NK-92 (cell line): ENCODE measurements around the gene RNGTT.
"Not testable (repeated sequence)": the region's sequence is repeated elsewhere in the genome, so short reads cannot be mapped to it uniquely, and the experiment has no call there.

Source experiments
- DNase-seq: peaks from one replicate; lab custom pipeline; 2025; ENCODE audit not compliant: unreplicated experiment; lab: John Stamatoyannopoulos, UW

The RNGTT gene

GRCh38 chr6:88972504-88973423 is 9.3 kb upstream of the RNGTT start:
- no peak for DNase-seq

- DNase-seq: no peak
Observed at GRCh38 chr6:88970301-88970700, 6.9 kb upstream of the RNGTT start.

DNA sequence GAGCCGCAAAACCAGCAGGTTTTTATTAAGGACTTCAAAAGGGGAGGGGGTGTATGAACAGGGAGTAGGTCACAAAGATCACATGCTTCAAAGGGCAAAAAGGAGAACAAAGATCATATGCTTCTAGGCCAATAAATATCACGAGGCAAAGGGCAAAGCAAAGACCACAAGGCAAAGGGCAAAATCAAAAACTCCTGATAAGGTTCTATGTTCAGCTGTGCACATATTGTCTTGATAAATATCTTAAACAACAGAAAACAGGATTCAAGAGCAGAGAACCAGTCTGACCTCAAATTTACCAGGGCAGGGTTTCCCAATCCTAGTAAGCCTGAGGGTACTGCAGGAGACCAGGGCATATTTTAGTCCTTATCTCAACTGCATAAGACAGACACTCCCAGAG is 5.8 kb upstream of the RNGTT start:
- DNase-seq: not testable (repeated sequence)

- no peak for DNase-seq
Observed at GRCh38 chr6:88967891-88968290, 4.5 kb upstream of the RNGTT start.

- no peak for DNase-seq
Observed at GRCh38 chr6:88965691-88966090, 2.3 kb upstream of the RNGTT start.

DNA sequence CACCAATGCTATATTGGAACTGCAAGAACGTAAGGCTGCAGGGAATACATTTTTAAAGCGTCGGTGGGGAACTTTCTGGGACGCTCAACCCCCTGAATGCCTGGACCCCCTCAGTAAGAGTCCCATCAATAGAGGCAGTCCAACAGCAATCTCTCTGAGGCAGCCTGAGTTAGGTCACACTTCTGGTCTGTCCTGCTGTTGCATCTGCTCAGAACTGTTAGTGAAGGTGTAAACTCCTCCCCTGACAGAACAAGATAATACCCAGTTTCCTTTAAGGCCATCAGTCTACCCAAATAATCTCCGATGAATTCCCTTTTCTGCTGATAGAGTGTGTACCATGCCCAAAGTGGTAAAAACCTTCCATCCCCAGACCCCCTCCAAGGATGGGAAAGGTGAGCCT is 1.1 kb upstream of the RNGTT start:
- DNase-seq: no peak

GRCh38 chr6:88958842-88959241 is 4.6 kb downstream of the RNGTT start:
- DNase-seq: no peak

GRCh38 chr6:88953550-88954386 is 9.7 kb downstream of the RNGTT start:
- no peak for DNase-seq

GRCh38 chr6:88952065-88952704 is 11.2 kb downstream of the RNGTT start:
- DNase-seq: no peak

GRCh38 chr6:88945415-88946008 is 17.9 kb downstream of the RNGTT start:
- DNase-seq: no peak

DNA sequence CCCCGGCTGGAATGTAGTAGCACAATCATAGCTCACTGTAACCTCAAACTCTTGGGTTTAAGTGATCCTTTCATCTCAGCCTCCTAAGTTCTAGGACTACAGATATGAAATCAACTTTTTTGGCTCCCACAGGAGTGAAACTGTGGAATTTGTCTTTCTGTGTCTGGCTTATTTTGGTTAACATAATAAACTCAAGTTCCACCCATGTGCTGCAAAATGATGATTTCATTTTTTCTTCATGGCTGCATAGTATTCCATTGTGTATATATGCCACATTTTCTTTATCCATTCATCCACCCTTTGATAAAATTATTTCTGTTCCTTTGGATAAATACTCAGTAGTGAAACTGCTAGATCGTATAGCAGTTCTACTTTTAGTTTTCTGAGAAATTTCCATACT is 29.9 kb downstream of the RNGTT start:
- DNase-seq: no peak

DNA sequence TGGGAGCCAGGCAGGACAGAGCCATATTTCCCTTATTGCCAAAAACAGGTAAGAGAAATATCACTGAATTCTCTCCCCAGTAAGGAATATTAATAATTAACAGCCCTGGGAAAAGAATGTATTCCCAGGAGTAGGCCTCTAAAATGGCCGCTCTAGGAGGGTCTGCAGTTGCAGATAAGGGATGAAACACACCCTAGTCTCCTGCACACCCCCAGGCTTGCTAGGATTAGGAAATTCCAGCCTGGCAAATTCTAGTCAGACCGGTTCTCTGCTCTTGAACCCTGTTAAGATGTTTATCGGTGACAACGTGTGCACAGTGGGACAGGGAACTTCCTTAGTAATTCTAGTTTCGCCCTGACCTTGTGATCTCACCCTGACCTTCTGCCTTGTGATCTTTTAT is 31.4 kb downstream of the RNGTT start:
- not testable (repeated sequence) for DNase-seq

DNA sequence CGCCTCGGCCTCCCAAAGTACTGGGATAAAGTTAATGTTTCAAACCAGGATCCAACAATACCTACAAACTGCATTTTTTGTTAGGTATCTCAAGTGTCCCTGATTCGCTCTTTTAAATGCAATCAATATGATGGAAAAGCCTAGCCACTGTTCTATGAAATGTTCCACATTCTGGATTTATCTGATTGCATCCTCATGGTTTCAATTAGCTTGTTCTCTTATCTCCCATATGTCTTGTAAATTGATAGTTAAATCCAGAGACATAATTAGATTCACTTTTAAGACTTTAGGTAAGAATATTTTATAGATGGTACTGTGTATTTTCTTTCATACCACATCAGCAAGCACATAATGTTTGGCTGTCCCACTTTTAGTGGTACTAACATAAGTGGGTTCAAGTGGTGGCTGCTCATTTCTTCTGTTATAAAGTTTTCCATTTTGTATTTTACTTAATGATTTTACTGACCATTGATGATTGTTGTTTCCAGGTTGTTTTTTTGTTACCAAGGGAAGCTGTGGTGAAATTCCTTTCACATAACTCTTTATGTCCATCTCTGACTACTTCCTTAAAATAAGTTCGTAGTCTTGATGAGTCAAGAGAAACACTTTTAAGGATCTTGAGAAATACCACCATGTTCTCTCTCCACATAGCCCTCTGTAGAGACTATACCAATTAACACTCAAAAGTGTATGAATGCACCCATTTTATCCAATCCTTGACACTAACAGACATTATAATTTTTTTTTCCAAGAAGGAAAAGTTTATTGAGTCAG is 40.5 kb downstream of the RNGTT start:
- DNase-seq: no peak

GRCh38 chr6:88921734-88922133 is 41.7 kb downstream of the RNGTT start:
- no peak for DNase-seq

- DNase-seq: no peak
Observed at GRCh38 chr6:88920774-88921733, 42.4 kb downstream of the RNGTT start.

DNA sequence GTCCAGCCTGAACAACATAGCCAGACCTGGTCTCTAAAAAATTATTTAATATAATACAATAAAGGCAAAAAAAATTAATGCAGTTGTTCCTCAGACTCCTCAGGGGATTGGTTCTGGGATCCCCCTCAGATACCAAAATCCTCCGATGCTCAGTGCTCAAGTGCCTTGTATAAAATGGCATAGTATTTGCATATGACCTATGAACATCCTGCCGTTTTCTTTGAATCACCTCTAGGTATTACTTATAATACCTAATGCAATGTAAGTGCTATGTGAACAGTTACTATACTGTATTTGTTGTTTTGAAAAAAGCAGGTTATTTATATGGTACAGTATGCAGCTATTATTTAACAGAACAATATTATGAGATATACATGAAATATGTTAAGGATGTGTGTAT is 43.3 kb downstream of the RNGTT start:
- no peak for DNase-seq

DNA sequence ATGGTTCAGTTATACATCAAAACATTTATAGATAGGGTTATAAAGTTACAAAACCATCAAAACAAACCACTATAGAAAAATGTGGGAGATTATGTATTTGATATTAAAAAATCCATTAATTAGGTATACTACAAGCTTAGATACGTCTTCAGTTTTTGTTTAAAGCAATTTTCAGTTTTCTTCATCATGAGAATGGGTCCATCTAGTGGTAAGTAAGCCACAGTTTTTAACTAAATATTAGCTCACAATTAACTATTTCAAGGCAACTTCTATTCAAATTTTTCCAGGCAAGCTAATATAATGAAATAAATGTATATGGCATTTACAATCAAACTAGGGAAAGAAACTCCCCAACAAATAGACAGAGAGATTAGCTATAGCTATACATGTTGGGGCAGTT is 44.4 kb downstream of the RNGTT start:
- DNase-seq: no peak

- DNase-seq: no peak
Observed at GRCh38 chr6:88916615-88917208, 46.7 kb downstream of the RNGTT start.
